GM21367 (cell line): Measurements from ENCODE around the gene RUFY1.
"Not testable (repeated sequence)": the region's sequence is repeated elsewhere in the genome, so short reads cannot be mapped to it uniquely, and the experiment has no call there.

Source experiments
- ATAC-seq: cut with Tn5 transposase; IDR thresholded peaks from one replicate; pipeline ENCODE4 v1.9.1; 2021; ENCODE audit not compliant: unreplicated experiment

The RUFY1 gene

DNA sequence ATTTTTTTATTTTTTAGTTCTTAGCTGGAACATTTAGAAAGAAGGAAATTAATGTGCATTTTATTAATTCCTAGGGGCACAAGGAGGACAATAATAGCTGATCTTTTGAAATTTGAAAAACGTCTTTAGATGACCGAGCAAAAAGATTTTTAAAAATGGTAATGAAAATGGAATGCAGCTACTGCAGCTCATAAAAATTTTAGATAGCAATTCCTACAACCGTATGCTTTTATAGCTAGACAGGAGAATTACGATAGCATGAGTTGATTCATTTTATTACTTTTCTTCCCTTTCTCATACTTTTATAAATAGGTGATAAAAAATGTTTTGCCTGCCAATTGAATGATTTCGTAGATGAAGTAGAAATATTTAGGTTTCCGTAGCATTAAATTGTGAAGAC lies 13.7 kb upstream of the RUFY1 start:
- ATAC-seq: no peak

- ATAC-seq: no peak
These were observed 8.2 kb upstream of the RUFY1 start for GRCh38 chr5:179542170-179542569.

GRCh38 chr5:179543275-179543674 lies 7.1 kb upstream of the RUFY1 start:
- not testable (repeated sequence) for ATAC-seq

DNA sequence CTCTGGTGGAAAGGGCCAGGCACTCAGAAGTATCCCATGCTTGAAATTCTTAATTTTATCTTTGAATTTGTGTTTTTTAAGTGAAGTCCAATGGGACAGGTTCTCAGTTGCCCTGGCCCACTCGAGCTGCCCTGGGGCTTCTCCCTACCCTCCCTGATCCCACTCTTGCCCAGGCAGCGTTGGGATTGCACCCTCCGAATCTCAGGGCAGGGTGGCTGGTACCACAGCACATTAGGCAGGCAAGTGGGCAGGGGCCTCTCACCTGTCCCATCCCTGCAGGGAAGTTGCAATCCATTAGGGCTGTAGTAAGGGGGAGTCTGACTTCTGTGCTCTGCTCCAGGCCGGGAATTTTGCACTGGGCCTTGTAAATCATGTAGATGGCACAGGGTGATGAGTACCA lies 2.7 kb downstream of the RUFY1 start:
- ATAC-seq: no peak

- ATAC-seq: no peak
These were observed 3.5 kb downstream of the RUFY1 start for GRCh38 chr5:179553875-179554274.

DNA sequence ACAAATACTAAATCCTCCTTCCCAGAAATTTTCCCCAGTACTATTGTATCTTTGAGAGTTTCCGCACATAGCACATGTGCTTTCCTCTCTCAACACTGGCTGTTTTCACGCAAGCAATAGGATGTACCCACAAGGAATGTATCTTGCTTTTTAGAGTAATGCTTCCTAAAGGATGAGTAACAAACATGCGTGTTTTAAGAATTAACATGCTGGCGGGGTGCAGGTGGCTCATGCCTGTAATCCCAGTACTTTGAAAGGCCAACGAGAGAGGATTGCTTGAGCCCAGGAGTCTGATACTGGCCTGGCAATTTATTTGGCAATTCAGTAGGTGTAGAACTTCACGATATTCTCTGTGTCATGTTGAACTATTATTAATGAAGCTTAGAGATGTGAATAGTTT lies 4.6 kb downstream of the RUFY1 start:
- no peak for ATAC-seq

- ATAC-seq: not testable (repeated sequence)
These were observed 8.0 kb downstream of the RUFY1 start for GRCh38 chr5:179558261-179558799.

DNA sequence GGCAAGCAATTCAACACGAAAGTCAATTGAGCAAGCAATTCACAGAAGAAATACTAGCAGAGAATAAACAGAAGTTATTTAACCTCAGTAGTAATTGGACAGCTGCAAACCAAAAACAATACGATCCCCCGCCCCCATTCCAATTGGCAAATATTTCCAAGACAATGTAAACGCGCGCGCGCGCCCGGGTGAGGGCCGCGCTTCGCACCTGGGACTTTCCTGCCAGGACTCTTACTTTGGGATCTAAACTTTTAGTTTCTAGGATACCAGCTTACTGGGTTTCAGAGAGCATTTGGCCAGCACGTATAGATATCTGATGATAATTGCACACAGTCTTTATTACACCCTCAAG lies 8.6 kb downstream of the RUFY1 start:
- no peak for ATAC-seq

- ATAC-seq: peak; percentile 96
These were observed 9.2 kb downstream of the RUFY1 start for GRCh38 chr5:179559284-179560252.

DNA sequence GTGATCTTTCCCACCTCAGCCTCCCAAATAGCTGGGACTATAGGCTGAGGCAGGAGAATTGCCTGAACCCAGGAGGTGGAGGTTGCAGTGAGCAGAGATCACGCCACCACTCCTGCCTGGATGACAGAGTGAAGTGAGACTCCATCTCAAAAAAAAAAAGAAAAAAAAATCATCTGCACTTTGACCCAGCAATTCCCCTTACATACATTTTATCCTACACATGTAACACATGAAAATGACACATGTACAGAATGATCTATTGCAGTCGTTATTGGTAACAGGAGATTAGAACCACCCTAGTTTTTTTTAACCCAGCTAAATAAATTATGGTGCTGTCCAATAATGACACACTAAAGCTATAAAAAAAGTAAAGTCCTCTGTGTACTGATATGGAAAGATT lies 14.2 kb downstream of the RUFY1 start:
- ATAC-seq: no peak

DNA sequence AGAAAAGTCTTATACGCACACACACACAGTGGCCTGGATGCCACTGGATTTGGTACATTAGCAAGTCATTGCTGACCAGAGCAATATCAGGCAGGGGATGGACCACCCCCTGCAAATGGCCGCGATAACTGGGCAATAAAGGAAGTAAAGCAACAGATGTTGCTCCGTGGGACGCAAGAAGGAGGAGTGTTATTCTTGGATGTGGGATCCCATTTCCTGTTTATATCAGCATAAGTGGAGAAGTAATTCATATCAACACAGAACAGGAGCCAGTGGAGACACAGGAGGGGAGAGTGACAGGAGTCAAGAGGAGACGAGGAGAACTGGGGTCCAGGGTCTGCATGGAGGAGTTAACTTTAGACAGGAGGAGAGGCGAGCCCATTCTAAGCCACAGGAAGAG lies 18.4 kb downstream of the RUFY1 start:
- ATAC-seq: no peak

DNA sequence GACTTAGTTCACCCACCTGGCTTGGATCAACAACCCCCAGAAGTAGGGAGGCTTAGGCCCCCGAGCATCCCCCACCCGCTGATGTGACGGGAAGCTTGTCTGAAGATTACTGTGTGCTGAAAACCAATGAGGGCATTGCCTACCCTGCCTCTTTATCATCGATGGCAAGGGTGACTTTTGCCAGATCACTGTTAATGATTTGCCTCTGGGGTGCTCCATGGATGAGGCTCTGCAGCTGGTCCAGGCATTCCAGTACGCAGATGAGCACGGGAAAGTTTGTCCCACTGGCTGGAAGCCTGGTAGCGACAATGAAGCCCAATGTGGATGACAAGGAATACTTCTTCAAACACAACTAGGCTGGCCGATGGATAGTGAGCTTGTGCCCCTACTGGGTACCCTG lies 22.0 kb downstream of the RUFY1 start:
- ATAC-seq: no peak

DNA sequence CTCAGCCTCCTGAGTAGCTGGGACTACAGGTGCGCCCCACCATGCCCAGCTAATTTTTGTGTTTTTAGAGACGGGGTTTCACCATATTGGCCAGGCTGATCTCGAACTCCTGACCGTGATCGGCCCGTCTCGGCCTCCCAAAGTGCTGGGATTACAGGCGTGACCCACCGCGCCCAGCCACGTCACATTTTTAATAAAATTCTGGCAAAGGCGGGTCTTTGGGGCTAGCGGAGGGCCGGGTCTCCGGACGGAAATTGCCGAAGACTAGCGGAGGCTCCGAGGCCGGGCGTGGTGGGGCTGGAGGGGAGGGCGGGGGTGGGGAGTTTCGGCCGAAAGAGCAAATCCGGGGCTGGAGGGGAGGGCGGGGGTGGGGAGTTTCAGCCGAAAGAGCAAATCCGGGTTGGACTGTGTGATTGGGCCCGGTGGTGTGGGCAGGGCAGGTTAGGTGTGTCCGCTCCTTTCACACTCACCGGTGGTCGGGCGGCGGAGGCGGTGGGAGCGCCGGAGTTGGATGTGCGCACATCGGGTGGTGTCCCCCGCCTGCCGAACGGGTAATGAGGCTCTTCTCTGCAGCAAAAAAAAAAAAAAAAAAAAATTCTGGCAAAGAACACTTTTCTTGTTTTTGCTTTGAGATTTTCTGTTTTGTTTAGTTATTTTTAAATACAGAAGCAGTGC lies 27.1 kb downstream of the RUFY1 start:
- no peak for ATAC-seq

DNA sequence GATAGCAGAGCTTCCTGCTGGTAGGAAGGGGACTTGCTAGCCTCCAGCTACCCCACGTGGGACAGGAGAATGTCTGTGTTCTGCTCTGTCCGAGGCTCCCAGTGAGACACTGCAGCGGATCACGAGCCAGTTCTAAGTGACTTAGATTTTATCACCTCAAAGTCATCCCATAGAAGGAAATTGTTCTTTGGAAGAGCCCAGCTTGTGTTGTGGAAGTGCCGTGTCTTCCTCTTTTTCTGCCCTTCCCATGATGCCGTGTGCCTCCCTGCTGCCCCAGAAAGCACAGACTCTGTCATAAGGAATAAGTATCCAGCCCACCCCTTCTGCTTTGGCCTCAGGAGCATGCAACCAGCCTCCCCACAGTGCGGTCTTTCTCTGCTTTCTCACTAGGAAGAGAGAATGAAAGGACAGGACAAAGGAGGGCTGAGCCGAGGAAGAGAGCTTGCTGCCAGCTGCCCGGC lies 35.6 kb downstream of the RUFY1 start:
- ATAC-seq: no peak

DNA sequence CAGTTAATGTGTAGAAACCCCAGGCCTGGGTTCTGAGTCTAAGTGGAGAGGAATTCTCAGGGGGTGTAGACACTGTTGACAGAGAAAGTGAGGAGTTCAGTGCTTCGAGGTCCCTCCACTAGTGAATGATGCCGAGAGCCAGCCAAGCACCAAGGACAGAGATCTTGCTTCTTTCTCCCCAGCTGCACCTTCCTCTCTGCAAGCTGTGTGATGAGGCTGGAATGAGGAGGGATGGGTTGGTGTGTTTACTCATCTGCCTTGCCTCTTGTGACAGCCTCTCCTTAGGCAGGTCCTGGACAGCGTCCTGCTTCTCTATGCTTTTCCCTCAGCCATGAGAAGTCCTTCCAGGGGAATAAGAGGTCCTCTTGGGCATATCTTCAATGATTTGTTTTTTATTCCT lies 37.8 kb downstream of the RUFY1 start:
- ATAC-seq: no peak

DNA sequence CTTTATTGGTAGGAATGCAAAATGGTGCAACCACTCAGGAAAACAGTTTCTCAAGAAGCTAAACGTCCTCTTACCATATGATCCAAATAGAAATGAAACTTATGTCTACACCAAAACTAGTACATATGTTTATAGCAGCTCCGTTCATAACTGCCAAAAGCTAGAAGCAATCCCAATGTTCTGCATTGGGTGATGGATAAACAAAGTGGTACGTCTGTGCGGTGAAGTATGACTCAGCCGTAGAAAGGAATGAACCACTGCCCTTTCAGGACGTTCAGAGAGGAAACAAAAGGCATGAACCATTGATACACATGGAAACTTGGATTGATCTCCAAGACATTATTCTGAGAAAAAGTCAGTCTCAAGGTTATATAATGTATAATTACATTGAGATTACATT lies 45.6 kb downstream of the RUFY1 start:
- no peak for ATAC-seq

- no peak for ATAC-seq
These were observed 46.1 kb downstream of the RUFY1 start for GRCh38 chr5:179596421-179596820.

DNA sequence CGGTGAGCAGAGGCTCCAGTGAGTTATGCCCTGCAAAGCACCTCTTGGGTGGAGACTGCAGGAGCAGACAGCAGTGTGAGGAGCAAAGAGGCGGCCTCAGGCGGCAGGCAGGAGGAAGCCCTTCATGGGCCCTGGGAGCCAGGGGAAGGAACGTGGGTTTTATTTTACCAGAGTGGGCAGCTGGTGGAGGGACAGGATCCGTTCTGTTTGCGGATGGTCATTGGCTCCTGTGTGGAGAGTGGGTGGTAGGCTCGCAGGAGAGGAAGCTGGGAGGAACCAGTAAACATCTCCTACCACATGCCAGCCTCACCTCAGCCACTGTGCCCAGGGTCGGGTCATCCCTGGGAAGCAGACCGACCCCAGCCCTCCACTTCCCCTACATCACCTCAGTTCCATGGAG lies 48.7 kb downstream of the RUFY1 start:
- ATAC-seq: no peak

- ATAC-seq: no peak
These were observed 49.2 kb downstream of the RUFY1 start for GRCh38 chr5:179599566-179599965.

- no peak for ATAC-seq
These were observed 49.6 kb downstream of the RUFY1 start for GRCh38 chr5:179599973-179600372.

- no peak for ATAC-seq
These were observed 51.7 kb downstream of the RUFY1 start for GRCh38 chr5:179601871-179602625.
